ENCODE data around the gene GOLGA6C.

- TF ChIP-seq GATA3 (IDR thresholded peaks at IDR 0.05; ENCODE audit: low read depth, low read length) (no peak), GATA2 (IDR thresholded peaks at IDR 0.05; ENCODE audit: low read depth, low read length) (no peak)
Measured at GRCh38 chr15:75223688-75224087, 34.4 kb upstream of the GOLGA6C start.

Data from SH-SY5Y (cell line).